Measurements from ENCODE around the gene DUOXA2.
A peak's percentile ranks its signal among the peaks of the same experiment; 100 is the strongest.

The DUOXA2 gene

DNA sequence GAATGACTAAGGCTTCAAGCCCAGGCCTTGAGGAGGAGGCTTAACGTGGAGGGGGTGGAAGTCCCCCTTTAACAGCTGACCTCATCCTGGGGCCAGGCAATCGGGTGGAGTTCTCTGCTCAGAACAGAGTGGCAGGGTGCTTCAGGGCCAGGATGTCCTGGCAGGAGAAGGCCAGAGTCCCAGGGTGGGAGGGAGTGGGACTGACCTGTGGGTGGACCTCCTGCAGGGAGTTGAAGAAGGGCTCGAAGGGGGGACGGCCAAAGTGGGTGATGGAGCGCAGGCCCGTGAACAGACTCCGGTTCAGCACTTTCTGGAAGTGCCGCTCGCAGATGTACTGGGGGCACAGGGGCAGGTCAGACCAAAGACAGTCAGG lies 19.8 kb upstream of the DUOXA2 start:
- Histone ChIP-seq H3K9me3 (ENCODE audit: severe bottlenecking) (no peaks in the 10 kb centered on the region), H3K27ac (ENCODE audit: poor library complexity, severe bottlenecking) (no peak overlapping the region), H3K4me1 (ENCODE audit: insufficient read depth, poor library complexity, severe bottlenecking) (no peaks in the 10 kb centered on the region), H3K4me3 (ENCODE audit: severe bottlenecking) (no peak overlapping the region), H3K36me3 (ENCODE audit: low read depth) (no peaks in the 10 kb centered on the region), H3K27me3 (ENCODE audit: insufficient read depth, poor library complexity, severe bottlenecking) (peaks cover 7% of the 10 kb centered on the region)
- DNase-seq (ENCODE audit: low spot score) (peak; percentile 66), ATAC-seq (ENCODE audit: low read depth) (0 out of 3 replicates have a peak, but pooled peaks have one; percentile 13)
- no peak for TF ChIP-seq CTCF (IDR thresholded peaks at IDR 0.05; ENCODE audit: poor library complexity, severe bottlenecking)

DNA sequence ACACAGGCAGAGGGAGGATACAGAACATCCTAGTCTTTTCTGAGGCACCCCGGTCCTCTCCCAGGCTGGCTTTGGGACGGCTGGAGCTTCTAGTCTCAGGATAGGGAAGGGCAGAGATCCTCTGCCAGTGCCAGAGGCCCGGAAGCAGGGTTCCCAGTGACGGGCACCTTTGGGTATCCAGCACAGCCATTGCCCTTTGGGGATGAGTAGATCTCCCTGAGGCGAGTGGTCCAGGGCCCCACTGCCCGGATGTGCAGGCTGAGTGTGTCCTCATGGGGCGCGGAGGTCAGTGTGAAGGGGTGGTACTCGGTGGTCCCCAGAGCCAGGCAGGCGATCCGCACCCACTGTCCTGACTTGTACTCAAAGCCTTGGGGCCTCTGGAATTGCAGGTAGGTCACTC lies 18.5 kb upstream of the DUOXA2 start:
- no peaks in the 10 kb centered on the region for H3K27me3 ChIP-seq (ENCODE audit: insufficient read depth, poor library complexity, severe bottlenecking)
- no peak overlapping the region for H3K4me3 ChIP-seq (ENCODE audit: severe bottlenecking)
- H3K36me3 ChIP-seq (ENCODE audit: low read depth) = no peaks in the 10 kb centered on the region
- ATAC-seq (ENCODE audit: low read depth) (no peak), DNase-seq (ENCODE audit: low spot score) (no peak)
- H3K9me3 ChIP-seq (ENCODE audit: severe bottlenecking) = no peaks in the 10 kb centered on the region
- TF ChIP-seq CTCF (IDR thresholded peaks at IDR 0.05; ENCODE audit: poor library complexity, severe bottlenecking) = no peak
- no peaks in the 10 kb centered on the region for H3K4me1 ChIP-seq (ENCODE audit: insufficient read depth, poor library complexity, severe bottlenecking)
- no peak overlapping the region for H3K27ac ChIP-seq (ENCODE audit: poor library complexity, severe bottlenecking)

- H3K27me3 ChIP-seq (ENCODE audit: insufficient read depth, poor library complexity, severe bottlenecking) = no peaks in the 10 kb centered on the region
- ATAC-seq (ENCODE audit: low read depth) = no peak
- H3K4me1 ChIP-seq (ENCODE audit: insufficient read depth, poor library complexity, severe bottlenecking) = no peaks in the 10 kb centered on the region
- no peak for TF ChIP-seq CTCF (IDR thresholded peaks at IDR 0.05; ENCODE audit: poor library complexity, severe bottlenecking)
- H3K36me3 ChIP-seq (ENCODE audit: low read depth) = no peaks in the 10 kb centered on the region
- H3K4me3 ChIP-seq (ENCODE audit: severe bottlenecking) = no peak overlapping the region
- DNase-seq (ENCODE audit: low spot score) = no peak
- no peak overlapping the region for H3K27ac ChIP-seq (ENCODE audit: poor library complexity, severe bottlenecking)
- no peaks in the 10 kb centered on the region for H3K9me3 ChIP-seq (ENCODE audit: severe bottlenecking)
Measured at GRCh38 chr15:45097466-45097865, 16.7 kb upstream of the DUOXA2 start.

GRCh38 chr15:45099549-45100165 lies 14.5 kb upstream of the DUOXA2 start:
- DNase-seq (ENCODE audit: low spot score) = no peak

More at GRCh38 chr15:45099549-45100165, 14.5 kb upstream of the DUOXA2 start:
- no peak for TF ChIP-seq CTCF (IDR thresholded peaks at IDR 0.05; ENCODE audit: poor library complexity, severe bottlenecking)
- ATAC-seq (ENCODE audit: low read depth) = no peak
- Histone ChIP-seq H3K4me3 (ENCODE audit: severe bottlenecking) (no peak overlapping the region), H3K36me3 (ENCODE audit: low read depth) (no peaks in the 10 kb centered on the region), H3K27me3 (ENCODE audit: insufficient read depth, poor library complexity, severe bottlenecking) (no peaks in the 10 kb centered on the region), H3K27ac (ENCODE audit: poor library complexity, severe bottlenecking) (no peak overlapping the region), H3K4me1 (ENCODE audit: insufficient read depth, poor library complexity, severe bottlenecking) (no peaks in the 10 kb centered on the region), H3K9me3 (ENCODE audit: severe bottlenecking) (no peaks in the 10 kb centered on the region)

All from RWPE2 (cell line).